CD1c-positive myeloid dendritic cell (primary cell): Measurements from ENCODE around the gene ASB6.

ENCODE experiments used
- DNase-seq: peaks from one replicate; pipeline ENCODE4 v3.0.0-alpha.2; 2016; ENCODE audit errors: extremely low spot score

Gene ASB6

GRCh38 chr9:129641750-129642585 lies at the start of gene ASB6:
ASB6 (minus strand) TSS chr9:129642151; CDS start chr9:129641999, 152 bp downstream.
- peak; percentile 98 for DNase-seq

- no peak for DNase-seq
Observed at GRCh38 chr9:129688285-129689043, 46.5 kb upstream of the ASB6 start.

GRCh38 chr9:129687391-129687790 lies 45.4 kb upstream of the ASB6 start:
- no peak for DNase-seq

- no peak for DNase-seq
Observed at GRCh38 chr9:129686736-129687135, 44.8 kb upstream of the ASB6 start.

- DNase-seq: no peak
Observed at GRCh38 chr9:129685933-129686259, 43.9 kb upstream of the ASB6 start.

- no peak for DNase-seq
Observed at GRCh38 chr9:129685220-129685932, 43.4 kb upstream of the ASB6 start.

- DNase-seq: no peak
Observed at GRCh38 chr9:129682381-129682780, 40.4 kb upstream of the ASB6 start.

- no peak for DNase-seq
Observed at GRCh38 chr9:129681924-129682323, 40.0 kb upstream of the ASB6 start.

GRCh38 chr9:129679537-129679936 lies 37.6 kb upstream of the ASB6 start:
- DNase-seq: no peak

GRCh38 chr9:129678844-129679243 lies 36.9 kb upstream of the ASB6 start:
- DNase-seq: no peak

- DNase-seq: no peak
Observed at GRCh38 chr9:129677456-129677855, 35.5 kb upstream of the ASB6 start.

GRCh38 chr9:129676975-129677374 lies 35.0 kb upstream of the ASB6 start:
- no peak for DNase-seq

- no peak for DNase-seq
Observed at GRCh38 chr9:129676287-129676686, 34.3 kb upstream of the ASB6 start.

GRCh38 chr9:129675620-129676019 lies 33.7 kb upstream of the ASB6 start:
- no peak for DNase-seq

- DNase-seq: no peak
Observed at GRCh38 chr9:129674229-129674628, 32.3 kb upstream of the ASB6 start.

- DNase-seq: no peak
Observed at GRCh38 chr9:129673602-129674001, 31.7 kb upstream of the ASB6 start.

GRCh38 chr9:129672702-129673101 lies 30.8 kb upstream of the ASB6 start:
- DNase-seq: no peak

- DNase-seq: no peak
Observed at GRCh38 chr9:129671519-129671918, 29.6 kb upstream of the ASB6 start.

GRCh38 chr9:129671065-129671464 lies 29.1 kb upstream of the ASB6 start:
- DNase-seq: no peak

- no peak for DNase-seq
Observed at GRCh38 chr9:129669946-129670345, 28.0 kb upstream of the ASB6 start.

- no peak for DNase-seq
Observed at GRCh38 chr9:129669141-129669718, 27.3 kb upstream of the ASB6 start.

- DNase-seq: no peak
Observed at GRCh38 chr9:129667850-129668249, 25.9 kb upstream of the ASB6 start.
